Calu3 (cell line): ENCODE results near the gene TENT4A. TPM values are rescaled to one million over a fixed set of nuclear protein-coding genes. Genes with fewer than 3 reads are reported as not detected.

Experiments used
- BruUV-seq: library from RNA; stranded (reverse); fragments of 400-500 nt; replicated peaks from 2 replicates; lab custom pipeline; 2021; lab: Mats Ljungman, UMichigan
- CTCF ChIA-PET: fragments of 300-600 bp; sonication (Branson Sonifier 250); formaldehyde crosslinking; loops from one replicate; lab custom pipeline; 2022; ENCODE audit warnings: antibody characterized with exemption; lab: Charles Lee
- DNase-seq: peaks from one replicate; pipeline ENCODE4 v3.0.0; 2022
- H3K27ac Mint-ChIP-seq: one replicate; pipeline ENCODE4 v1.8.0; 2022; ENCODE audit warnings: mixed read lengths; ENCODE audit not compliant: unreplicated experiment
- H3K27me3 Mint-ChIP-seq: one replicate; pipeline ENCODE4 v1.8.0; 2022; ENCODE audit warnings: mixed read lengths; ENCODE audit not compliant: unreplicated experiment
- H3K36me3 Mint-ChIP-seq: one replicate; pipeline ENCODE4 v1.8.0; 2022; ENCODE audit warnings: mild to moderate bottlenecking, moderate library complexity, mixed read lengths; ENCODE audit not compliant: insufficient read depth, unreplicated experiment
- H3K4me1 Mint-ChIP-seq: one replicate; pipeline ENCODE4 v1.8.0; 2022; ENCODE audit warnings: mild to moderate bottlenecking, low read depth, mixed read lengths; ENCODE audit not compliant: unreplicated experiment
- H3K4me3 Mint-ChIP-seq: one replicate; pipeline ENCODE4 v1.8.0; 2022; ENCODE audit warnings: mild to moderate bottlenecking, low read depth, moderate library complexity, mixed read lengths; ENCODE audit not compliant: unreplicated experiment
- H3K9me3 Mint-ChIP-seq: one replicate; pipeline ENCODE4 v1.8.0; 2022; ENCODE audit warnings: low read depth, mixed read lengths; ENCODE audit not compliant: unreplicated experiment
- CTCF ChIP-seq: fragments of 200-600 bp; IDR thresholded peaks from one replicate; pipeline ENCODE4 v1.8.0; 2022; ENCODE audit warnings: antibody characterized with exemption; ENCODE audit not compliant: unreplicated experiment
- intact Hi-C: fragments of 100-400 bp; cut with micrococcal nuclease; formaldehyde crosslinking; loops from one replicate; pipeline ENCODE4 v1.10.0; 2022; ENCODE audit not compliant: unreplicated experiment
- total RNA-seq: library from RNA; stranded (reverse); gene quantifications from 2 replicates; pipeline ENCODE4 v1.2.3, GENCODE V29; 2022

Gene TENT4A
- total RNA-seq, 1 experiment from 2014 or later = 39.9 TPM

GRCh38 chr5:6686501-6686900 is 26.7 kb upstream of the TENT4A start:
- CTCF ChIA-PET = no interaction called here
- TF ChIP-seq CTCF = no peak
- H3K27ac Mint-ChIP-seq = no peak overlapping the region

GRCh38 chr5:6686915-6687409 is 26.3 kb upstream of the TENT4A start:
- H3K9me3 Mint-ChIP-seq = no peaks in the 10 kb centered on the region
- intact Hi-C loops = no loop called here
- DNase-seq = no peak
- CTCF ChIA-PET = interaction anchor here (0.6 kb wide), 1 partner anchor 521 kb away, joined by 4 read pairs; no protein-coding TSS in a partner anchor
- no TSS peak for BruUV-seq
- no peak for TF ChIP-seq CTCF
- H3K4me3 Mint-ChIP-seq = no peak overlapping the region
- no peak overlapping the region for H3K27ac Mint-ChIP-seq
- no peaks in the 10 kb centered on the region for H3K36me3 Mint-ChIP-seq
- peaks cover 39% of the 10 kb centered on the region for H3K27me3 Mint-ChIP-seq
- peaks cover 9% of the 10 kb centered on the region for H3K4me1 Mint-ChIP-seq

More at GRCh38 chr5:6686501-6686900, 26.7 kb upstream of the TENT4A start:
- Mint-ChIP-seq H3K27me3 (peaks cover 39% of the 10 kb centered on the region), H3K4me3 (no peak overlapping the region), H3K9me3 (no peaks in the 10 kb centered on the region), H3K4me1 (peaks cover 9% of the 10 kb centered on the region), H3K36me3 (no peaks in the 10 kb centered on the region)
- intact Hi-C loops = no loop called here
- BruUV-seq = no TSS peak
- DNase-seq = no peak

- Mint-ChIP-seq H3K4me3 (no peak overlapping the region), H3K36me3 (no peaks in the 10 kb centered on the region), H3K27me3 (peaks cover 39% of the 10 kb centered on the region), H3K9me3 (no peaks in the 10 kb centered on the region), H3K4me1 (peaks cover 9% of the 10 kb centered on the region), H3K27ac (no peak overlapping the region)
- no peak for TF ChIP-seq CTCF
- no TSS peak for BruUV-seq
- intact Hi-C loops = no loop called here
- CTCF ChIA-PET = interaction anchor here (0.6 kb wide), 2 partner anchors 521 to 1251 kb away, joined by 3 to 4 read pairs; no protein-coding TSS in a partner anchor
- DNase-seq = no peak
These were observed 25.7 kb upstream of the TENT4A start for GRCh38 chr5:6687505-6687904.

- no TSS peak for BruUV-seq
- Mint-ChIP-seq H3K9me3 (no peaks in the 10 kb centered on the region), H3K36me3 (no peaks in the 10 kb centered on the region), H3K27ac (no peak overlapping the region), H3K4me3 (no peak overlapping the region), H3K27me3 (peaks cover 7% of the 10 kb centered on the region), H3K4me1 (peaks cover under 1% of the 10 kb centered on the region)
- DNase-seq = no peak
- no peak for TF ChIP-seq CTCF
- intact Hi-C loops = no loop called here
- CTCF ChIA-PET = interaction anchor here (0.9 kb wide), 1 partner anchor 21 kb away, joined by 3 read pairs; no protein-coding TSS in a partner anchor
These were observed 20.3 kb upstream of the TENT4A start for GRCh38 chr5:6692906-6693305.
